KMS-11 (cell line): ENCODE results near the gene KITLG.

Source experiments
- H2AFZ ChIP-seq: fragments of 200-600 bp; sonication (generic); 2 replicates; pipeline ENCODE4 v1.6.1; 2016; ENCODE audit warnings: antibody characterized with exemption, mixed run types, low read depth
- H3K27ac ChIP-seq: fragments of 200-600 bp; sonication (generic); 2 replicates; pipeline ENCODE4 v1.6.1; 2016; ENCODE audit warnings: mild to moderate bottlenecking, mixed run types
- H3K27me3 ChIP-seq: fragments of 200-600 bp; sonication (generic); 2 replicates; pipeline ENCODE4 v1.6.1; 2017; ENCODE audit warnings: mild to moderate bottlenecking, low read depth, mixed run types, moderate library complexity; ENCODE audit not compliant: insufficient read depth
- H3K36me3 ChIP-seq: fragments of 200-600 bp; sonication (generic); 2 replicates; pipeline ENCODE4 v1.6.1; 2017; ENCODE audit warnings: mild to moderate bottlenecking, mixed run types; ENCODE audit not compliant: insufficient read depth
- H3K4me1 ChIP-seq: fragments of 200-600 bp; sonication (generic); 2 replicates; pipeline ENCODE4 v1.6.1; 2016; ENCODE audit warnings: mild to moderate bottlenecking, low read depth, mixed run types; ENCODE audit not compliant: poor library complexity, severe bottlenecking
- H3K4me2 ChIP-seq: fragments of 200-600 bp; sonication (generic); 2 replicates; pipeline ENCODE4 v1.7.0; 2016; ENCODE audit warnings: mild to moderate bottlenecking, mixed run types
- H3K4me3 ChIP-seq: fragments of 200-600 bp; sonication (generic); IDR thresholded peaks from 2 replicates; pipeline ENCODE4 v1.6.1; 2017; ENCODE audit warnings: low read depth, low read length, mixed read lengths; ENCODE audit not compliant: insufficient read depth
- H3K79me2 ChIP-seq: fragments of 200-600 bp; sonication (generic); 2 replicates; pipeline ENCODE4 v1.6.1; 2016; ENCODE audit warnings: low read depth, mixed run types; ENCODE audit not compliant: insufficient read depth
- H3K9ac ChIP-seq: fragments of 200-600 bp; sonication (generic); 2 replicates; pipeline ENCODE4 v1.6.1; 2016; ENCODE audit warnings: mild to moderate bottlenecking, mixed run types
- H4K20me1 ChIP-seq: fragments of 200-600 bp; sonication (generic); 2 replicates; pipeline ENCODE4 v1.6.1; 2016; ENCODE audit warnings: mild to moderate bottlenecking, mixed run types; ENCODE audit not compliant: insufficient read depth
- TF ChIP-seq, protein P1 (sequence below): fragments of 200-600 bp; sonication (generic); conservative IDR thresholded peaks from 2 replicates; pipeline ENCODE4 v1.6.1; 2017; ENCODE audit warnings: low read depth, mild to moderate bottlenecking, antibody characterized with exemption, low read length, moderate library complexity, mixed read lengths

The KITLG gene

DNA sequence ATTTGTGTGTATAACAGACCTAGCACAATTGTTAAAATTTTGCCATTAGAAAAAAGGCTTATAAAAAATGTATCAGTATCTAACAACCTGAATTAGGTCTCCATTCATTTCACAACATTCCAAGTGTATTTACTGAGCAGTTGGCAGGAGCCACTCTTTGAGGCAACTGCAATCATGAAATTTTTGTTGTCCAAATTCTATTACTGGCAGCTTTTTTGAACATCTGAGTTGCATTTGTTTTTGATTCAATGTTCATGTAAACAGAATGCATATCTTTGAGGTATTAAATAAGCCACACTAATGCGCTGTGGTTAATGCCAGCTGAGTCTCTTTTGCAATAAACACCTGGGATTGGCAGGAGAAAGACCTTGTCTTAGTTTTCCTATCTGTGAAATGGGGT, 8.7 kb downstream of the KITLG start:
- no peak overlapping the region for H3K4me3 ChIP-seq
- H2AFZ ChIP-seq = no peak overlapping the region
- H3K27ac ChIP-seq = no peak overlapping the region
- no peaks in the 10 kb centered on the region for H3K27me3 ChIP-seq
- no peaks in the 10 kb centered on the region for H3K79me2 ChIP-seq
- no peaks in the 10 kb centered on the region for H3K4me1 ChIP-seq
- TF ChIP-seq, protein P1, sequence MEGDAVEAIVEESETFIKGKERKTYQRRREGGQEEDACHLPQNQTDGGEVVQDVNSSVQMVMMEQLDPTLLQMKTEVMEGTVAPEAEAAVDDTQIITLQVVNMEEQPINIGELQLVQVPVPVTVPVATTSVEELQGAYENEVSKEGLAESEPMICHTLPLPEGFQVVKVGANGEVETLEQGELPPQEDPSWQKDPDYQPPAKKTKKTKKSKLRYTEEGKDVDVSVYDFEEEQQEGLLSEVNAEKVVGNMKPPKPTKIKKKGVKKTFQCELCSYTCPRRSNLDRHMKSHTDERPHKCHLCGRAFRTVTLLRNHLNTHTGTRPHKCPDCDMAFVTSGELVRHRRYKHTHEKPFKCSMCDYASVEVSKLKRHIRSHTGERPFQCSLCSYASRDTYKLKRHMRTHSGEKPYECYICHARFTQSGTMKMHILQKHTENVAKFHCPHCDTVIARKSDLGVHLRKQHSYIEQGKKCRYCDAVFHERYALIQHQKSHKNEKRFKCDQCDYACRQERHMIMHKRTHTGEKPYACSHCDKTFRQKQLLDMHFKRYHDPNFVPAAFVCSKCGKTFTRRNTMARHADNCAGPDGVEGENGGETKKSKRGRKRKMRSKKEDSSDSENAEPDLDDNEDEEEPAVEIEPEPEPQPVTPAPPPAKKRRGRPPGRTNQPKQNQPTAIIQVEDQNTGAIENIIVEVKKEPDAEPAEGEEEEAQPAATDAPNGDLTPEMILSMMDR = no peak
- no peak overlapping the region for H3K9ac ChIP-seq
- no peak overlapping the region for H3K4me2 ChIP-seq
- no peaks in the 10 kb centered on the region for H4K20me1 ChIP-seq
- H3K36me3 ChIP-seq = no peaks in the 10 kb centered on the region

DNA sequence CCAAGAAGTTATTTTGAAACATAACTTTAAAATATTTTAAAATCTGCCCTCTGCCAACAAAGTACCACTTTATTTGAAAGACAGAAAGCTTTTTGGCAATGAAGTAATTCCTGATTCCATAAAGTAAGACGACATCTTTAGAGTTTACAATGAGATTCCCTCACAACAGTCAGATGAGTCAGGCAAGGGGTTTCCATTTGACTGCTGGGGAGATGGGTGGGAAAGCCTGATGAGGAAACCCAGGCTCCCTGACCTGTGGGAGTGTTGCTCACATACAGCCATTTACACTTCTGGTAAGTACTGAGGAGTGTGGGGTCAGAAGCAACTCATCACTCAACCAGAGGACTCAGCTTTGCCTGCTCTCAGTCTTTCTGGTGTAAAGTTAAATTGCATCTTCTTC, 10.2 kb downstream of the KITLG start:
- Histone ChIP-seq H3K4me1 (no peaks in the 10 kb centered on the region), H3K27me3 (no peaks in the 10 kb centered on the region), H3K9ac (no peak overlapping the region), H3K4me2 (no peak overlapping the region), H2AFZ (no peak overlapping the region), H4K20me1 (no peaks in the 10 kb centered on the region), H3K27ac (no peak overlapping the region), H3K79me2 (no peaks in the 10 kb centered on the region), H3K36me3 (no peaks in the 10 kb centered on the region), H3K4me3 (no peak overlapping the region)
- TF ChIP-seq, protein P1 = no peak

DNA sequence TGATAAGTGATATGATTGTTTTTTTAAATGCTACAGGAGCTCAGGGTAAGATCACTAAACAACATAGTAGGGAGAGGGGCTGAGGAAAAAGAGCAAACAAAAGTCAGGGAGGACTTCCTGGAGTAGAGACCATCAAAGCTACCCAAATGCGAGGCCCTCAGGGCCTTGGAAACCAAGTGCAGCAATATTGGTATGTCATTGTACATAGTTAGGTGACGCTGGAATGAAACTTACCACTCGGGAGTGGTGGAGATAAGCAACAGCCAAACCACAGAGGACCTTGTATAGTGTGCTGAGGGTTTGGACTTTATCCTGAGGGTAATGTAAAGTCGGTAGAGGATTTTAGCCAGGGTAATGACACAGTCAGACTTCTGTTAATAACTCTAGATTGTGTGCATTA, 13.8 kb downstream of the KITLG start:
- H2AFZ ChIP-seq = no peak overlapping the region
- H3K4me3 ChIP-seq = no peak overlapping the region
- TF ChIP-seq, protein P1 = no peak
- H3K27me3 ChIP-seq = no peaks in the 10 kb centered on the region
- H4K20me1 ChIP-seq = no peaks in the 10 kb centered on the region
- no peak overlapping the region for H3K4me2 ChIP-seq
- no peak overlapping the region for H3K9ac ChIP-seq
- no peaks in the 10 kb centered on the region for H3K36me3 ChIP-seq
- H3K27ac ChIP-seq = no peak overlapping the region
- no peaks in the 10 kb centered on the region for H3K4me1 ChIP-seq
- H3K79me2 ChIP-seq = no peaks in the 10 kb centered on the region

DNA sequence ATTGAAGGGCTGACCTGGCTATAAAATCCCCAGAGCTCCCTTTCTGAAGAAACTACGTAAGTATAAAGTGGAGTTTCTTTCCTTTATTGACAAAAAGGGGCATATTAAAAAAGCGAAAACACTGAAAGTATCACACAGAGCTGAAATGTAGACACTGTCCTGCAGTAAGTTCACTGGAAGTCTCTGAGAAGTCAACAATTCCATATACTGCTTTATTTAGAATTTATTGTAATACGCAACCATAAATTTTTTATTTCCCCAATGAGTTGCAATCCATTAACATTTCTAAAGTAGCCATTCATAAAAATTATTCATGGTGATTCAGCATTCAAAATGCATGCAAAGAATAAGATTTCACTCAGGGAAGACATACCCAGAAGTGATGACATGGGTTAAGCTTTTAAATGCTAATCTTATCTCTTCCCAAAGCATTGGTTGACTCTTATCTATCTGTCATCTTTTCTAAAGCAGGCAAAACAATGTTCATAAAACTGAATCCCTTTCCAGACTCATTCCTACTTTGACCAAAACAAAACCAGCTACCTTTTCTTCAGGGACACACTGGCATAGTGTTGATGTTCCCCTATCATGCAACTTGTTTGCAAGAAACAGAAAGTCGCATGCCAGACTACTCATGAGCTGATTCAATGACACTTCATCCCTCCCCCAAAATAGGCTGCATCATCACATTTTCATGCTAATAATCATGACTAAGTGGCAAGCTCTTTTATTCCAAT, 17.3 kb downstream of the KITLG start:
- H3K79me2 ChIP-seq = no peaks in the 10 kb centered on the region
- TF ChIP-seq, protein P1 = no peak
- H3K36me3 ChIP-seq = no peaks in the 10 kb centered on the region
- no peaks in the 10 kb centered on the region for H3K4me1 ChIP-seq
- H4K20me1 ChIP-seq = no peaks in the 10 kb centered on the region
- no peak overlapping the region for H3K4me2 ChIP-seq
- no peak overlapping the region for H2AFZ ChIP-seq
- no peak overlapping the region for H3K9ac ChIP-seq
- no peaks in the 10 kb centered on the region for H3K27me3 ChIP-seq
- H3K27ac ChIP-seq = no peak overlapping the region
- H3K4me3 ChIP-seq = no peak overlapping the region
